Kidney epithelial cell (primary cell): ENCODE measurements around the gene ATXN10. TPM values are rescaled to one million over a fixed set of nuclear protein-coding genes. Genes with fewer than 3 reads are reported as not detected.

Experiments used
- DNase-seq: peaks from one replicate; pipeline ENCODE4 v3.0.0-alpha.2; 2010; ENCODE audit warnings: low read depth
- H3K27me3 ChIP-seq: 2 replicates; pipeline ENCODE4 v1.6.0; 2011; ENCODE audit warnings: low read length; ENCODE audit not compliant: control insufficient read depth, insufficient read depth
- H3K36me3 ChIP-seq: 2 replicates; pipeline ENCODE4 v1.5.1; 2011; ENCODE audit warnings: low read length; ENCODE audit not compliant: control insufficient read depth, insufficient read depth
- H3K4me3 ChIP-seq: 2 replicates; pipeline ENCODE4 v1.5.1; 2011; ENCODE audit warnings: low read depth, mild to moderate bottlenecking, control low read depth, low read length
- CTCF ChIP-seq: IDR thresholded peaks from 2 replicates; pipeline ENCODE4 v1.5.1; 2011; ENCODE audit warnings: mild to moderate bottlenecking, moderate library complexity, low read length, control low read depth, inconsistent platforms; ENCODE audit not compliant: insufficient read depth, poor library complexity, severe bottlenecking
- total RNA-seq: library from RNA; depleted of rRNA; stranded (reverse); fragments of >200 nt; gene quantifications from 2 replicates; pipeline ENCODE4 v1.2.3, GENCODE V29; 2015

The ATXN10 gene
- total RNA-seq, 1 donor from 2014 or later, result 127 TPM

- no peak for TF ChIP-seq CTCF
- H3K36me3 ChIP-seq, result no peaks in the 10 kb centered on the region
- DNase-seq, result no peak
- H3K27me3 ChIP-seq, result peaks cover 16% of the 10 kb centered on the region
- no peak overlapping the region for H3K4me3 ChIP-seq
These were observed 214.9 kb downstream of the ATXN10 start for GRCh38 chr22:45886540-45886939.

- Histone ChIP-seq H3K36me3 (no peaks in the 10 kb centered on the region), H3K27me3 (peaks cover 9% of the 10 kb centered on the region), H3K4me3 (no peak overlapping the region)
- TF ChIP-seq CTCF, result no peak
- DNase-seq, result no peak
These were observed 215.8 kb downstream of the ATXN10 start for GRCh38 chr22:45887202-45888131.

GRCh38 chr22:45888221-45889092 lies 216.8 kb downstream of the ATXN10 start:
- DNase-seq, result no peak
- TF ChIP-seq CTCF, result no peak
- H3K27me3 ChIP-seq, result peaks cover 9% of the 10 kb centered on the region
- H3K4me3 ChIP-seq, result no peak overlapping the region
- no peaks in the 10 kb centered on the region for H3K36me3 ChIP-seq

GRCh38 chr22:45889093-45889538 lies 217.5 kb downstream of the ATXN10 start:
- no peak overlapping the region for H3K4me3 ChIP-seq
- H3K27me3 ChIP-seq, result peaks cover 9% of the 10 kb centered on the region
- no peak for TF ChIP-seq CTCF
- no peaks in the 10 kb centered on the region for H3K36me3 ChIP-seq
- DNase-seq, result no peak

GRCh38 chr22:45889539-45890350 lies 218.1 kb downstream of the ATXN10 start:
- TF ChIP-seq CTCF, result no peak
- DNase-seq, result no peak
- Histone ChIP-seq H3K36me3 (no peaks in the 10 kb centered on the region), H3K4me3 (no peak overlapping the region), H3K27me3 (peaks cover 9% of the 10 kb centered on the region)
